T-helper 9 cell (primary cell): ENCODE results near the gene METTL23.

Experiments used
- DNase-seq: peaks from one replicate; pipeline ENCODE4 v3.0.0-alpha.2; 2020

METTL23 gene

GRCh38 chr17:76775021-76775600 is 48.5 kb downstream of the METTL23 start:
- DNase-seq, result no peak

DNA sequence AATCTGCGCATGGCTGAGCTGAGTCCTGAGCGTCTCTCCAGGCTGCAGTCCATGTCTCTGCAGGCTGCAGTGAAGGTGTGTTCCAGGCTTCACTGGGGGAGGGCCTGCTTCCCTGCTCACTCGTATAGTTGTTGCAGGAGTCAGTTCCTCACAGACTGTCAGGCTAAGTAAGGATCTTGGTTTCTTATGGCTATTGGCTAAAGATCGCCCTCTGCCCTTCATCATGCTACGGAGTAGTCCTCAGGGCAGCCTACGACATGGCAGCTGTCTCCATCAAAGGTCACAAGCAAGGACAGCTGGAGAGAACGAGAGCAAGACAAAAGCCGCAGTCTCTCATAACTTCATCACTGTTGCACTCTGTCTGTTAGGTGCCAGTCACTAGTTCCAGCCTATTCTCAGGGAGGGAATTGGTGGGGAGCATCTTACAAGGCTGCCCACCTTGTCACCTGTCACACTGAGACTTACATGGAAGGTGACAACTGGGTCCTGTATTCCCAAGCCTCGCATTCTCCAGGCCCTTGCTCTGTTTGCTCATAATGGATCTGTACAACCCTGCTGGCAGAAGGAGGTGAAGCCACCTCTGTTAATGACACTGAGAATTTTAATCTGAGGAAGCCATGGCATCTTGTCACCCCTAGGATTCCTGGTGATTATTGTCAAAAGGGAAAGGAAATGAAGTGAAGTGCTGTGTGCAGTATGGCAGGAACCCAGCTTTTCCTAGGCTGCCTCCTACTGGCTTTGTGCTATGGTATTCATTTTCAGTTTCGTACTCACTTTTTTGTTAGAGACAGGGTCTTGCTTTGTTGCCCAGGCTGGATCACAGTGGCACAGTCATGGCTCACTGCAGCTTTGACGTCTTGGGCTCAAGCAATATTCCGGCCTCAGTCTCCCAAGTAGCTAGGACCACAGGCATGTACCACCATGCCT is 54.7 kb downstream of the METTL23 start:
- no peak for DNase-seq

DNA sequence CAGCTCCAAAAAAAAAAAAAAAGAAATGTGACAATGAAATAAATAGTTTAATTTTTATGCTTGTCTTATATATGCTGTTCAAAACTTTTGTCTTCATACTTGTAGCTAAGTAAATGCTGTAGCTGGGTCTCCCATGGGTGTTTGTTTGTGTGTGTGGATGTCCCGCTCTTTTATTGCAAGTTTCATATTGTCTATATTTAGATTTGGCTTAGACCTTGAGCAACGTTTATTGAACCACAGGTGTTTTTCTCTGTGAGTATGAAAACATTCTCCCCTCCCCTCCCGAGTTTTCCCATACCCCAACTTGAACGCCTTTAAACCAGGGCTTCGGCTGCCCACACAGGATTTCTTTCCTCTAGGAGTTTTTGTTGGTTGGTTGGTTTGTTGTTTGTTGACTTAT is 56.5 kb downstream of the METTL23 start:
- no peak for DNase-seq
